GM18951 (cell line): ENCODE measurements around the gene METTL27.
"Not testable (repeated sequence)": the region's sequence is repeated elsewhere in the genome, so short reads cannot be mapped to it uniquely, and the experiment has no call there.

ENCODE experiments used
- POLR2A ChIP-seq: IDR thresholded peaks from 4 replicates; pipeline ENCODE4 v1.6.1; 2011; ENCODE audit warnings: mild to moderate bottlenecking; ENCODE audit not compliant: insufficient read length, insufficient read depth; ENCODE audit errors: extremely low read depth
- in situ Hi-C: fragments of 300-500 bp; cut with MboI; formaldehyde crosslinking; loops from one replicate; pipeline ENCODE4 v1.12.0; 2022; ENCODE audit warnings: low sequenced_read_pairs, mixed read lengths, inconsistent platforms; ENCODE audit not compliant: unreplicated experiment

The METTL27 gene

DNA sequence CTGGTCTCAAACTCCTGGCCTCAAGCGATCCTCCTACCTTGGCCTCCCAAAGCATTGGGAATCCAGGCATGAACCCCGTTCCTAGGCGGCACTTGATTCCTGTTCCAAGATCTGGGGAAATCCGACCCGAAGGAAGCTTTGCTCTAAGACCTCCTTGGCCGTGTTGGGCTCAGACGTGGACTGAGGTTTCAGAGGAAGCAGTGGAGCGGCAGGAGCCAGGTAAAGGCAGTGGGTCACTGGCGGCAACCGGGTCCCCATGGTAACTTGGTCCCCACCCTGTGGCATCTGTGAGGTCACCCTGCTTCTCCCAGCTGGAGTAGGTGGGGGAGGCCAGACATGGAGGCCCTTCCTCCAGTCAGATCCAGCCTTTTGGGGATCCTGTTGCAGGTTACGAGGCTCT lies 18.5 kb upstream of the METTL27 start, which contains the start of gene TMEM270:
Gene TMEM270 (plus strand): TSS at position 301 of the 400 bp plus-strand sequence. CDS start 36 bp downstream, at position 337.
- no peak for TF ChIP-seq POLR2A
- in situ Hi-C loops: loop anchor here (10.0 to 25.0 kb wide), 2 partner anchors 174 to 249 kb away; partner anchors contain the start of gene MLXIPL

DNA sequence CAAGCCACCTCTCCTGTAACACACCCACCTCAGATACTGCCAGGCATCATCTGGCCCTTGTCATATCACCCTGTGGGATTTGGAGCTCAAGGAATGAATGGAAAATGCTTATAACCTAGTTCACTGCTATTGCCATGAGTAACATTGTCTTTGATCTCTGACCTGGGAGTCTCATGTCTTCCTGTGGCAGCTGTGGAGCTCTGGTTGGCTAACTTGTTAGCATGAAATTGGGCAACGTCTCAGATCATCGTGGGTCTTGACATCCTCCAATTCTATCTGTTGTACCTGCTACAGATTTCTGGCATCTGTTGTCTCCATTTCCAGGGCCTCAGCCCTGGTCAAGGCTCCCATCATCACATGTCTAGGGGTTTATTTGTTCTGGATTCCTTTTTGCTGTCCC lies 16.5 kb upstream of the METTL27 start:
- TF ChIP-seq POLR2A: no peak
- in situ Hi-C loops: loop anchor here (25.0 kb wide), 1 partner anchor 247 kb away; the partner anchor contains the start of gene MLXIPL

DNA sequence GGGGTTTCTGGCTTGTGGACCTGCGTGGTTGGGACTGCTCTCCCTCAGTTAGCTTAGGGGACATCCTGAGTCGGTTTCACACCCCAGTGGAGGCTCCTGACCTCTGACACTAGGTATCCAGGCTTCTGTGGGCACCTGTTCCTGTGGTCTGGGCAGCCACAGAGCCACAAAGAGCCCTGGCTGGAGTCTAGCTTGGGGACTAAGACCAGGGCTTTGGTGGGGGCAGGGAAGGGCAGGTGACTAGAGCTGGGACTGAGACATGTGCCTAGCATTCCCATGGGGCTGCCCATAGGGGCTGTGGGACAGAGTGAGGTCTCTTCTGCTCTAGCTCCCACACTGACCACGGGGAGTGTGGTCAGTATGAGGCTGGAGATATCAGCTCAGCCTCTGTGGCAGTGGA lies 14.6 kb upstream of the METTL27 start:
- in situ Hi-C loops: loop anchor here (25.0 kb wide), 1 partner anchor 245 kb away; the partner anchor contains the start of gene MLXIPL
- no peak for TF ChIP-seq POLR2A

DNA sequence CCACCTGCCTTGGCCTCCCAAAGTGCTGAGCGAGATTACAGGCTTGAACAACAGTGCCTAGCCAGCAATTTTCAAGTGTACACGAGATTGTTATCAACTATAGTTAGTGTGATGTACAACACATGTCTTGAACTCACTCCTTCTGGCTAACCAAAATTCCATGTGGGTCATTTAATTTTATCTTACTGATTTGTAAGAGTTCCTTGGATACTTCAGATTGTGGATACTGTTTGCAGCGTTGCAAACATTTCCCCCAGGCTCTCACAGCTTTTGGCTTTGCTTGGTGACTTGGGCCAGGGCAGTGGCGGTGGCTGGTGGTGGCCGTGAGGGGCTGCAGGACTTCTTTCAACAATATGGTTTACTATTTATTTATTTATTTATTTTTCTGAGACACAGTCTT lies 10.2 kb upstream of the METTL27 start:
- in situ Hi-C loops: loop anchor here (25.0 kb wide), 1 partner anchor 240 kb away; the partner anchor contains the start of gene MLXIPL
- no peak for TF ChIP-seq POLR2A

DNA sequence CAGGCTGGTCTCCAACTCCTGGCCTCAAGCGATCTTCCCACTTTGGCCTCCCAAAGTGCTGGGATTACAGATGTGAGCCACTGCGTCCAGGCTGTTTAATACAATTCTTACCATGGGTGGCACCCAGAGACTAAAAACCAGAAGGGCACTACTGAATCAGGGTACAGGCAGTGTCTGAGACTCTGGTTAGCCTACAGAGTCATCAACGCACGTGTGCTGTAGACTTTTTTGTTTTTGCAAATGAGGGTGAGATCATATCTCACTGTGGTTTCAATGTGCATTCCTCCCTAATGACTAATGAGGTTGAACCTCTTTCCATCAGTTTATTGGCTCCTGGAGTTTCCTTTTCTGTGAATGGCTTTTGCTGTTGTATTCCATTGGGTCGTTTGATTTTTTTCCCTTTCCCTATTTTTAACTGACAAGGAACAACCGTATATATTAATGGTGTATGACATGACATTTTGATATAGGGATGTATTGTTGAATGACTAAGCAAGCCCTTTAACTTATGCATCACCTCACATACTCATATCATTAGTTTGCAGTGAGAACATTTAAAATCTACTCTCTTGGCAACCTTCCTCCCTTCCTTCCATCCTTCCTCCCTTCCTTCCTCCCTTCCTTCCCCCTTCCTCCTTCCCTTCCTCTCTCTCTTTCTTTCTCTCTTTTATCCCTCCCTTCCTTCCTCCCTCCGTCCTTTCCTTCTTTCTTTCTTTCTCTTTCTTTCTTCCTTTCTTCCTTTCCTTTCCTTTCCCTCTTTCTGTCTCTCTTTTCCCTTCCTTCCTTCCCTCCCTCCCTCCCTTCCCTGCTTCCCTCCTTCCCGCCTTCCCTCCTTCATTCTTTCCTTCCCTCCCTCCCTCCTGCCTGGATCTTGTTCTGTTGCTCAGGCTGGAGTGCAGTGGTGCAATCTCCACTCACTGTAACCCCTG lies 9.4 kb upstream of the METTL27 start:
- no peak for TF ChIP-seq POLR2A
- in situ Hi-C loops: loop anchor here (25.0 kb wide), 1 partner anchor 239 kb away; the partner anchor contains the start of gene MLXIPL

DNA sequence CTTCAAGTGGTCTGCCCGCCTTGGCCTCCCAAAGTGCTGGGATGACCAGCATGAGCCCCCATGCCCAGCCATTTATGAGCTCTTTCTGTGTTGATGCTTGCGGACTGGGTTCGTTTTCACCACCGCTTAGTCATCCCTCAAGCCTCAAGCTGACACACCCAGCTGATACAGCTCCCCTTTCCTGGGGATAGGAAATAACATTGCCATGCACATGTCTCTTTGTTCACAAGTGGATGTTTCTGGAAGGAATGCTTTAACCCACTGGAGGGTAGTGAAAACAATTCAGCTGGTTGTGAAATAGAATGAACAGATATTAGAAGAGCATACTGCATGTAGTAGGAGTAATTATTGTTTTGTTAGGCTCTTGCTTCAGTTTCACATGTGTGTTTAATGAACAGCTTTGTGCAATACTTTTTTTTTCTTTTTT lies 8.5 kb upstream of the METTL27 start:
- in situ Hi-C loops: loop anchor here (25.0 kb wide), 1 partner anchor 238 kb away; the partner anchor contains the start of gene MLXIPL
- no peak for TF ChIP-seq POLR2A

DNA sequence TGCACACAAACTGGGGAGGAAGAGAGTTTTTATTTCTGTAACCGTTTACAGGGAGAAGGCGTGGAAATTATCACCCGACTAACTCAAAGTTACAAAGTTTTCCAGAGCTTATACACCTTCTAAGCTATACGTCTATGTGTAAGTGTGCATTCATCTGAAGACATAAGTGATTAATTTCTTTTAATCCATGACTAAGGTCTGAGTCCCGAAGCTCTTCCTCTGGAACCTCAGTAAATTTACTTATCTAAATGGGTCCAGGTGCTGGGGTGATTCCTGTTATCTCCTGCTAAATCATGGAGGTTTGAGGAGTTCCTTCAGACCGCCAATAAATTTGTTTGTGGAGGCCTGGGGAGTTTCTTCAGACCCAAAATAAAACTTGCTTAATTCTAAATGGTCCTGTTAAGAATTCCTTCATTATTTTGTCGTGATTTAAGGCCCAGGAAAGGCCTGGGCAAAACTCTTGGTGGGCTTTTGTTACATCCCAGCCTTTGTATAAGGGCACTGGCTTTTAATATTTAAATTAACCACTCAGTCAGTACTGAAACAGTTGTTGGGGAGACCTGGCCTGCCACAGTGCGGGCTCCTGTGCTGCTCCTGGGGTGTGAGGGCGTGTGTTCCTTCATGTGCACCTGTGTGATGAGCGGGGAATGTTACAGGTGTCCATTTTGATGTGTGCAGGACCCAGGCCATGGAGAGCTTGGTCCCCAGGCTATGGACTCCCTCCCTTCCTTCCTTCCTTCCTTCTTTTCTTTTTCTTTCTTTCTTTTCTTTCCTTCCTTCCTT lies 5.8 kb upstream of the METTL27 start:
- no peak for TF ChIP-seq POLR2A
- in situ Hi-C loops: no loop called here

DNA sequence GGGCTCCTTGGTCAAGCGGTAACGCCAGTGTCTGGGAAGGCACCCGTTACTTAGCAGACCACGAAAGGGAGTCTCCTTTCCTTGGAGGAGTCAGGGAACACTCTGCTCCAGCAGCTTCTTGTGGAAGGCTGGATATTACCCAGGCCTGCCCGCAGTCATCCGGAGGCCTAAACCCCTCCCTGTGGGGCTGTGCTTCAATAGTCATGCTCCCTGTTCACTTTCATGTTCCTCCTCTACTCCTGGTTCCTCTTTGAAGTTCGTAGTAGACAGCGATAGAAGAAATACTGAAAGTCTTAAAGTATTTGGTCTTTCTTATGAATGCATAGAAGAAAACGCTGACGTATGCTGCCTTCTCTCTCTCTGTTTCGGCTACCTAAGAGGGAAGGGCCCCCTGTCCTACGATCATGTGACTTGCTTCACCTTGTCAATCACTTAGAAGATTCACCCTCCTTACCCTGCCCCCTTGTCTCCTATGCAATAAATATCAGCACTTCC lies 3.4 kb upstream of the METTL27 start:
- in situ Hi-C loops: not testable (repeated sequence)

DNA sequence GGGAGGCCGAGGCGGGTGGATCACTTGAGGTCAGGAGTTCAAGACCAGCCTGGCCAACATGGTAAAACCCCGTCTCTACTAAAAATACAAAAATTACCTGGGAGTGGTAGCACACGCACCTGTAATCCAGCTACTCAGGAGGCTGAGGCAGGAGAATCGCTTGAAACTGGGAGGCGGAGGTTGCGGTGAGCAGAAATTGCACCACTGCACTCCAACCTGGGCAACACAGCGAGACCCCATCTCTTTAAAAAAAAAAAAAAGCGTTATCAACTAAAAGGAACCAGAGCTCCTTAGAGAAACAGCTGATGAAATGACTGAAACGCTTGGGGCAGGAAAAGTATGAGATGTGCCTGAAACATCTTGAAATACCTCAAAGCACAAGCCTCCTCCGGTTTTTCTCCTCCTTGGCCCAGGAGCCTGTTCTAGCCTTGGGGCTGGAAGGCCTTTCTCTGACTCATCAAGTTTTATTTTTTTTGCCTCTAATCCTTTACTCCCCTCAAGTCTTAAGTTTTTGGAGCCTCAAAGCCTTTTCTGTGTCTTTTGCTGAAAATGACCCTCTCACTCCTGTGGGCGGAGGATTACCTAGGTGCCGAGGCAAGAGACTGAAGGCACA lies 2.6 kb upstream of the METTL27 start:
- no peak for TF ChIP-seq POLR2A

DNA sequence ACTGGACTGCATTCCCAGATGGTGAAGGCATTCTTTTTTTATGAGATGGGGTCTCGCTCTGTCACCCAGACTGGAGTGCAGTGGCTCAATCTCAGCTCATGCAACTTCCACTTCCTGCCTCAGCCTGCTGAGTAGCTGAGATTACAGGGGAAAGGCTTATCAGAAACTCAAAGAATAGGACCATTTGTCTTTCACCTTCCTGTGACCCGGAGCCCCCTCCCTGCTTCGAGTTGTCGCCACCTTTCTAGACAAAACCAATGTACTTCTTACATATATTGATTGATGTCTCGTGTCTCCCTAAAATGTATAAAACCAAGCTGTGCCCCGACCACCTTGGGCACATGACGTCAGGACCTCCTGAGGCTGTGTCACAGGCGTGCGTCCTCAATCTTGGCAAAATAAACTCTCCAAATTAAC lies 1.8 kb upstream of the METTL27 start:
- in situ Hi-C loops: no loop called here
- TF ChIP-seq POLR2A: no peak

More for the DNA sequence above, 2.6 kb upstream of the METTL27 start:
- in situ Hi-C loops: no loop called here

DNA sequence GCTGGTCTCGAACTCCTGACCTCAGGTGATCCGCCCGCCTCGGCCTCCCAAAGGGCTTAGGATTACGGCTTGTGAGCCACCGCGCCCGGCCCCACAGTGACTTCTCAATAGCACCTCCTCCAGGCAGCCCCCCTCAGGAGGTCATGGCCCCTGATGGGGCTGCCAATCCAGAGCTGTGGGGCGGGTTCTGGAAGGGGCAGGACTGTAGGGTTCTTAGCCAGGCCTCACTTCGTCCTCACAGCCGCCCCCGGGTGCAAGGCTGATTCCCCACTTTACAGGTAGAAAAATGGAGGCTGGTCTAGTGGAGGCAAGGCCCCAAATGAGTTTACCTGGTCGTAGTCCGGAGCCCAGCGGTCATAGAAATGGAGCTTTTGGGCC lies 638 bp downstream of the METTL27 start:
- in situ Hi-C loops: no loop called here
- TF ChIP-seq POLR2A: no peak

DNA sequence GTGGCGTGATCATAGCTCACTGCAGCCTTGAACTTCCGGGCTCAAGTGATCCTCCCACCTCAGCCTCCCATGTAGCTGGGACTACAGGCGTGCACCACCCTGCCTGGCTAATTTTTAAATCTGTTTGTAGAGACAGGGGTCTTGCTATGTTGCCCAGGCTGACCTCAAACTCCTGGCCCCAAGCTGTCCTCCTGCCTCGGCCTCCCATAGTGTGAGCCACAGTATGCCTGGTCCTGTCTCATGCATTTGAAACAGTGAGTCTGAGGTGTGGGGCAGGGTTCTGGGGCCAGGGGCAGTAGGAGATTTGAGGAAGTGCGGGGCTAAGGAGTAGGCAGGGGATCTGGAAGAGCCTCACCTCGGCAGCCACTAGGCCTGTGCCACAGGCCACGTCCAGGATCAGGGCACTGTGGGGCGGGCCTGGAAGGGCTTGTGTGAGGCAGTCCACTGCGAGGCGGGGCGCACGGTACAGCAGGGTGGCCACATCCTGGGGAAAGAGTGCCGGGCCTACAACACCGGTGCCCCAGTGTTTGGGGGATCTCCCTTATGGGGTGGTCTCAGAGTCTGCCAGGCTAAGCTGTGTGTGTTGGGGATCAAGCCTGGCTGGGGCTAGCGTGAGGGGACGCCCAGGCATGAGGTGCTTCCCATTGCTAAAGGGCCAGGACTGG lies 1.5 kb downstream of the METTL27 start:
- in situ Hi-C loops: no loop called here
- no peak for TF ChIP-seq POLR2A
